COLO668 (cell line): ENCODE data around the gene NPR2.

Experiments used
- DNase-seq: peaks from one replicate; lab custom pipeline; 2025; ENCODE audit not compliant: unreplicated experiment; lab: John Stamatoyannopoulos, UW

The NPR2 gene

DNA sequence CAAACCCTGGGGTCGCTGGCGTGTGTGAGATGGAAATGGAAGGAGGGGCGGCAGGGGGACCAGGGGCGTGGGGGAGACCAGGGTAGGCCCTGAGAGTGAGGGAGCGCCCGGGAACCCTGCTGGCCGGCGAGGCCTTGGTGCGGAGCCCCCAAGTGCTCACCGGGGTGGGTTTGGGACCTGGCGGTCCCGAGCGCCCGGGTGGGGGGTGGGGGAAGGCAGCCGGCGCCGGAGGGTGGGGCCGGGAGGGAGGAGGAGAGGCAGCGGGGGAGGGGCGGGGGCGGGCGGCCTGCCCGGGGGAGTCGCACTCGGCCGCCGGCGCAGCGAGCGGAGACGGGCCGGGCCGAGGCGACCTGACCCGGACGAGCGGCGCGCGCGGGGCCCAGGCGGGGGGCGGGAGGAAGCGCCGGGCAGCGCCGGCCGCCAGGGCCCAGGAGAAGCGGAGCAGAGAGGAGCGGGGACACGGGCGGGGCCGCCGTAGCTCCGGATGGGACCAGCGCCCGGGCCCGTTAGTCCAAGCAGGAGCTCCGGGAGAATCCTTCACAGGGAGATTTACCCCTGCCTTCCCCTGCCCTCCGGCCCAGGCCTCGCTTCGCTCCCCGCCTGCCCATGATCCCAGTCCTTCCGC, at the start of gene NPR2:
Gene NPR2 (plus strand): TSS at position 295 of the 625 bp plus-strand sequence. CDS start 818 bp downstream, outside the sequence.
- no peak for DNase-seq

DNA sequence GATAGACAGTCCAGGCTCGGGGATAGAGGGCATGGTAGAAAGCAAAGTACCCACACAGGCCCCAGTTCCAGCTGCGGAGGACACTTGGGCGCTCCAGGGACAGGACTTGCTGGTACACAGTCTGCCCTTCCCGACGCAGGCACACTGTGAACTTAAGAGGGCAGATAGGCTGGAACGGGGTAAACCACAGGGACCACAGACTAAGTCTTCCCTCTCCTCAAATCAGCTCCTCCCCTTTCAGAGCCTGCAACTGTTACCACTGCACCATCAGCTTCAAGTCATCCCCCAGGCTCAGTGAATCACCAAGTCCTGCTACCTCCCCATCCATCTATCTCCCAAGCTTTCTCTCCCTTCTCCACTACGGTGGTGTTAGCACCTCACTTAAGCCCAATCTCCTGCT, 49.7 kb upstream of the NPR2 start:
- DNase-seq = no peak

DNA sequence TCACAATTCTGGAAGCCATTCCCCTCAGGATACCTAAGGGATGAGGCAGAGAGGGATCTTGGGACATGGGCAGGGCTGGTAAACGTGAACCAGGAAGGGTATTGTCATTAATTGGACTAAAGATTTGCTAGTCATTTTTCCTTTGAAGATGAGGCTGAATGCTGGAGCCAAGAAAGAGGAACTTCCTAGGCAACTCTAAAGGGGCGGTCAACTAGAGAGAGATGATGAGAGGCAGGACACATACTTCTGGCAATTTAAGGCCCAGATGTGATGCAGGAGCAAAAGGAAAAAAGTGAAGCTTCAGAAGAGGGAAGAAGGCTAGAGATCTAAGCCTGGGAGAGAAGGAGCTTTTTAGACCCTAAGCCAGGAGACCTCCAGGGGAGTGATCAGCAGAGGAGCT, 47.9 kb upstream of the NPR2 start:
- no peak for DNase-seq

DNA sequence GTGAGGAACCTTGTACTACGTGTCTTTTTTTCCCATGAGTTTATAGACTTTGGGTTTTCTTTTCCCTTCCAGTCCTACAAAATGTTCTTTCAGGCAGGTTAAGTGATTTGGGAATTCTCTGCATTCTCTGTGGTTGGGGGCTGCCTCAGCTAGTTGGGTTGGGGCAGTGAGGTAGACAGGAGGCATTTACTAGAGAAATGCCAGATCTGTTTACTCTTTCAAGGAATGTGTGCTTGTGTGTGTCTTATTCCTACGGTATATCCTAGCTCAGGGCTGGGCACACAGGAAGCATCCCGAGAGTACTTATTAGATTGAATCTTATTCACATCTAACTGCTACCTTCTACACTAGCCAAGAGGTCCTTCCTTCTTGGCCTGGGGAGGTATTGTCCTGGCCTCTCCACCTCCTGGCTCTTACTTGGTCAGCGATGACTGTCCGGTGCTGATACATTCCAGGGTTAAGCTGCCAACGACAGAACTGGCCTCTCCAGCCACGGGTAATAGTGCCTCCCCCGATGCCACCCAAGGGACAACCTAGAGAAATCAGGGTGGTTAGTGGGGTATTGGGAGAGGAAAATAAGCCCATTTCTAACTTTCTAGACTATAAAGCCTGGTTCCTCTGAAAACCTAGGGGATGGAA, 47.4 kb upstream of the NPR2 start:
- DNase-seq = no peak

DNA sequence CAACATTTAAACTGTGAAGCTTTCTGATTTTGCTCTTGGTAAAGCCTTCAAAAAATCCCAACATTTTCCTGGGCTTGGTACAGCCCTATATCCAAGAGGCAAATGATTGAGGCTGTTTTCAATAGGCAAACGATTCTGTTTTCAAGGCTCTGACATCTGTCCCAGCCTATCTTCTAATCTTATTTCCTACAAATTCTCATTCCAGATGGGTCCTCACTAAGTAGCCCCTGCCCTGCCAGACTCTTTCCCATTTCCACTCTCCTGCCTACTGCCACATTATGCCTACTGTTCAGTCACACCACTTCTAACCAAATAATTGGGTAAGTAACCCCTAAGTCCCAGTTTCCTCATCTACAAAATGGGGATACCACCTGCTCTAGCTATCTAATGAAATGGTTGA, 45.8 kb upstream of the NPR2 start:
- no peak for DNase-seq

DNA sequence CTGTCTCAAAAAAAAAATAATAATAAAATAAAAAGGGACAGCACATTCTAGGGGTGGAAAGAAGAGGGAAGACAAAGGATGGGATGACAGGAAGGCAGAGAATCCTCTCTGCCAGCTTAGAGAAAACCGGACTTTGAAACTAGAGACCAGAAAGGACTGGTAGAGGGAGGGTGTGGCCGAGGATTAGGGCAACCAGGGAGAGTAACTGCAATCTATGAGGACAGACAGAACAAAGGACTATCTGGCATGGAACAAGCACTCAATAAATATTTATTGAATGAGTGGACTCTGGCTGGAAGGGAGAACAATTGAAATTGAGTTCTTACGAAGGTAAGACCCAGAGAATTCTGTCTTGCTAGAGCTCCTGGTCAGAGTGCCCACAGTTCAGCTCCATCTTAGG, 44.8 kb upstream of the NPR2 start:
- peak; percentile 5 for DNase-seq

DNA sequence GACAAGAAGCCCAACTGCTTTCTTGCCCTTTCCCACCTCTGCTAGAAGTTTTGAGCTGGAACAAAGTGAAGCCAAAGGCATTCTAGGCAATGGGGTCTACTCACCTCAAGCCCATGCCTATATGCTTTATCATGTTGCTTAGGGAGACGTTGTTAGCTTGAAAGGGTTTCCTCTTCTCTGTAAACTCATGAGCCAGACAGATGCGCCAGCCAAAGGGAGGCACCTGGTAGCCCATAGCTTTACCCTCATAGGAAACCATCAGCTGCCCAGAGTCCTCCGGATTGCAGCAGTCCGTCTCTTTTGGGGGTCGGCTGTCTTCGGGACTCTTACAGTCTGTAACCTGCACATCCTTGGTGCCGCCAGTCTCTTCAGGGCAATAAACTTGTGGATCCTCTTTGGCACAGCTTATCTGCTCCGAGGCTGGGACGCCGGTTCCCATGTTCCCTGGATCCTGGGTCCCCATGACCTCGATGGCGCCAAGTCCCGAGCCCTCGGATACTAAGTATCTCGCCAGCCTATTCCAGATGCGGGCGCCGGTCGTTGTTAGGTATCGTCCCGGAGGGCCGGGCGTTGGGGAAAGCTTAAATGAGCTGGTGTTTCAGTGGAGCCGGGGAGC, 43.0 kb upstream of the NPR2 start:
- DNase-seq = no peak

DNA sequence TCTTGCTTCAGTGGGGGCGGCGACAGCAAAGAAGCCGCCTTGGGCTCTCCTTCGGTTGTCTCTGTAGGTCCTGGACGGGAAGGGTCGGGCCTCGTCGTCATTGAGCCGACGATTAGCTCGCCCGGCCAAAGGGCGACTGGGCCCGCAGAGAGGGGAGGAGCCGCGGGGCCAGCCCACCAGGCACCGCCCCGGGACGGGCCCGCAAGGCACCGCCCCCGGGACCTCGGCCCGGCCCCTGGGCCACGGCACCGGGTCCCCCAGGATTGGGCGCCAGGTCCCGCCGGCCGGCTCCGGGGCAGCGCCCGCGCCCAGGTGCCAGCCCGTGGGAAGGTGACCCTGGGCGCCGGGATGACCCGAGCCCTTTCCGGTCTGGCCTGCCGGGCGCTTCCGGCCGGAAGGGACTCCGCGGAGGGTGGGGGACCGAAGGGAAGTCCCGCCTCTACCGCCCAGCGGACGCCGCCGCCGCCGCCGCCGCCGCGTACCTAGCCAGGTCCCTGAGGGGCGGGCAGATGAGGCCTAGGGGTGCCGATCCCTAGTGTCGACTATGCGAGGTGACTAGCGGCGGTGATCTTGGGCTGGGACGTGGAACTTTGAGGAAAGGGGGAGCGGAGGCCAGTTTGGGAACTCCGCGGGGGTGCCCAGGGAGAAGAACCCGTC, 42.4 kb upstream of the NPR2 start, which contains the start of the genes GBA2 and RGP1:
Gene GBA2 (minus strand): TSS at position 371 of the 657 bp plus-strand sequence. CDS start 524 bp downstream, outside the sequence.
Gene RGP1 (plus strand): TSS at position 430 of the 657 bp plus-strand sequence. CDS start 469 bp downstream, outside the sequence.
- peak; percentile 88 for DNase-seq

DNA sequence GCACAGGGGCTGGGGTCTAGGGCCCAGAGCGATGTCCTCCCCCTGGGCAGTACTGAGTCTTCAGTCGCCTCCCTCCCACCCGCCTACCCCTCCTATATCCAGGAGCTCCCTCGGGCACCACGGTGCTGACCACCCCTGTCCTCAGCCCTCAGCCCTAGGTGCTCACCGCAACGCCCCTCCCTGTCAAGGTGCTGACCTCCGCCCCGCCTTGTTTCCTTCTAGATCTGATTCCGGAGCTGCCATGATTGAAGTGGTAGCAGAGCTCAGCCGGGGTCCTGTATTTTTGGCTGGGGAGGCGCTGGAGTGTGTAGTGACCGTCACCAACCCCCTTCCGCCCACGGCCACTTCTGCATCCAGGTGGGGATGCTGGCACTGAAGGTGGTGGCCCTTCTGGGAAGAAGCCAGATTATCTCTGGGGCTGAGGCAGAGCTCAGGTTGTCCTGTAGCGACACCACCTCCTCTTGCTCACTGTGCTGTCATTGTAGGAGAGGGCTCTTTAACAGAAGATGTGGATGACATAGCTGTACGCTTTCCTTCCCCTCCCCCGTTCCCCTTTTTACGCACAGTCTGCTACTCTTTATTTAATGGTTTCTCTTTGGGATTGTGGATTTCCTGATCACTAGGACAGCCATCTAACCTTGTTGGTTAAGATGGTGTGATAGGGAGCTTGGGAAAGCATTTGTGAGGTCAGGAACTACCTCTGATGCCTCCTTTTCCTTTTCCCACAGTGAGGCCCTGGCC, 41.7 kb upstream of the NPR2 start:
- peak; percentile 37 for DNase-seq

DNA sequence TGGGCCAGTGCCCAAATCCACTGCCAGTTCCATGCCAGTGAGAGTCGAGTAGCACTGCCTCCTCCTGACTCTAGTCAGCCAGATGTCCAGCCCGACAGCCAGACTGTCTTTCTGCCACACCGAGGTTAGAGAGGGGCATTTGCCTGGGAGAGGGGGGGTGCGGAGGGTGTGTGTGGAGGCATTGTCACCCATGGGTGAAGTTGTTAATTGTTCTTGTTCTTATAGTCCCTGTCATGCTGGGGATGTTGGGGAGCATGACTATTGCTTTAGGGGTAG, 41.2 kb upstream of the NPR2 start:
- no peak for DNase-seq

DNA sequence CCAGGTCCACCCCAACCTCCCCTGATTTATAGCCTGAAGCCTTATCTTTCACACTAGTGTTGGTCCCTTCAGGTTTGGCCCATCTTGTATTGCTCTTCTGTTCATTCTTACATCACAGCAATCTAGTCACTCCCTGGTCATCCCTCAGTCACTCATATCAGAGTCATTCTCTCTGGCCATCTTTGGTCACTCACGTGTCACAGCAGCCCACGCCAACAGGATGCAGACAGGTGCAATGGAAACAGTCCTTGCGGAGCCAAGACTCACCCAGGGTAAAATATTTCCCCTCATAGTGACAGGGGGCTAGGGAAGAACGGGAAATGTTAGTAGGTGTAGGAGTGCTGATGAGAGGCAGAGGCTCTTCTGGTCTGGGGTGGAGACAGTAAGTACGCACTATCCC, 37.9 kb upstream of the NPR2 start:
- no peak for DNase-seq

DNA sequence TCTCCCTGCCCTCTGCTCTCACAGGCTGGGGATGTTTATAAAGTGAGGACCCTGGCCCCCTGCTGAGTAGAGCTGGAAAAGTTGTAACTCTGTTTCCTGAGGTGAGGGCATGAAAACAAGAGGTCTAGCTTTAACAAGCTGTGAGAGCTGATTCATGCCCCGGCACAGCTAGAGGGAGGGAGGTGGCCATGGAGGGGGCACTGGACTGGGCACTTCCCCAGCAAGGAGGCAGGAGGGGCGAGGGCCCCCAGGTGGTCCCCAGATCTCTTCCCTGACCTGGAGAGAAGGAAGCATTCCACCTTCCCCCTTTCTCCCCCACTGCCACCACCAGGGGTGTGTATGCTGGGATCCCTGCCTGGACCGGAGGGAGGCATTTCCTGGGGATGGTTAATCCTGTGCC, 37.1 kb upstream of the NPR2 start, which contains the start of gene MSMP:
Gene MSMP (minus strand): TSS at position 13 of the 400 bp plus-strand sequence. CDS start 147 bp downstream, outside the sequence.
- no peak for DNase-seq

DNA sequence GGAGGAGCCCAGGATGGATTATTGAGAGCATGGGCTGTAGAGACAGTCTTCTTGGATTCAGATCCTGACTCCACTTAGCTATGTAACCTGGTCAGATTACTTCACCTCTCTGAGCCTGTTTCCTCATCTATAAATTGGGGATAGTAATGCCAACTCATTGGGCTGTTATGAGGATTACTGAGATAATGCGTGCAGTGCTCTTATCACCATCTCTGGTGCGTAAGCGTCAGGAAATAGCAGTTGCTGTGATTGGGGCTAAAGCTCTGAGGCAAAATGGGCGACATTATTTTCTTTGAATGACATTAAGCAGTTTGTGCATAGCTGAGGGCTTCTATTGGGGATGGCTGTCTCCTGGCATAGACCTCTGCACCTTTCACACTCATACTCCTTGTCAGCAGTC, 36.3 kb upstream of the NPR2 start:
- DNase-seq = no peak

DNA sequence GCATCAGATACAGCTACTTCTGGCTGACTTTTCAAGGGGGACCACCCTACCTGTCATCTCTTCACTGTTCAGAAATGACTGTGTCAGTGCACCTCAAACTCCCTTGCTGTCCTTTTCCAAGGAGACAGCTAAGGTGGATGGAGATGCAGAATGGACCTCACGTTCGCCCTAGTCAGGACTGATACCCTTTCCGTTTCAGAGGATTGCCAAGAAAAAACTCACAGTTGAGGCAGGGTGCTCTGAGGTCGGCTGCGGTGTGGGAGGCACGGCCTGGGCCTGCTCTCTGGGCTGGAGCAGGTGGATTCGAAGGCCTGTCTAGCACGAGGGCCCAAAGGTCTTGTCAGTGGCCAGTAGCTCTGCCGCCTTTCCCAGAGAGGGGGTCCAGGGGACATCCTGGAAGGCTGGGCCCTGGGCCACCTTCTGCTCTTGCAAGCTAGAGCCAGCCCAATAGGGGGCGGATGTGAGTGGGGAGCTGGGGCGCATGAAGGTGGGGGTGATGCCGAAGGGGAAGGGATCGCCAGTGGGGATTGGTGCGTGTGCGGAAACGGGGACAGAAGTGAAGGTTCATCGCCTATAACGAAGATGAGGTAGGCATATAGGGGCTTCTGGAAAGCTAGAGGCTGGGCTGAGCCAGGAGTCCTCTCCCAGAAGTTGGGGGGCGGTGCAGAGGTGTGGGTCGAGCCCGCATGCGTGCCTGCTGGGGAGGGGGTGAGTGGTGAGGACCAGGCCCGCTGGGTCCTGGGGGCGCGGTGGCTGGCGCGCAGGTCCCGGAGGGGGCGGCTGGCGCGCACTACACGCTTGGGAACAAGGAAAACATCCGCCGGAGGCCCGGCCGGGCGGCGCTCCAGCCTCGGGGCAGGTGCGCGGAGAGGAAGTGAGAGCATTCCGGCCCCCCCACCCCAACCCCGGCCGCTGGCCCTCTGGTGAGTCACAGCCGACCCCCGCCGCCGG, 34.8 kb upstream of the NPR2 start:
- DNase-seq = peak; percentile 89

DNA sequence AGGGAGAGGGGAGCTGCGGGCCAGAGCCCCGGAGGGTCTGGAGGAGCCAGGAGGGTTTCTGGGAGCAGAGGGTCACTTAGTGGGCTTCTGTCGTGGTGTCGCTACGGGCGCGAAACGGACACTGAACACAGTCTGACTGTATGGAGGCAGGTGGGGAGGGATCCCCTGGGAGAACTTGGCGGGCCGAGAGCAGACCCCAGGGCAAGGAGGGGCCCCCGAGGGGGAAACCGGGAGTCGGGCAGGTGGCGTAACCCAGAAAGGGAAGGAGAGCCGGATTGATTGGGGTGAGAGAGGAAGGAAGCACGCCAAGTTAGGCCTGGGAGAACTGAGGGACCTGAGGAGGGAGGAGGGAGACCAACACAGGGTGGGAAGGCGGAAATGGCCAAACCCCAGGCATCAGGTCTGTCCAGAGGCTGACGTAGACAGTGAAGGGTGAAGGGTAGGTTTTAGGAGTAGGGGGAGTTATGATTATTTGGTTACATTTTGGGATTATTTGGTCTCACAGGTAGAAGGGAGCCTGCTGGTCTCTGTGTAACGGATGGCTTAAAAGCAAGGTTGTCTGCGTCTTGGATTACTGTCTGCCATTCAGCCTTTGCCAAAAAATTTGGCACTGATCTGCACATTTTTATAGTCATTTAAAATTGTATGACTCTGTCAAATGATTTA, 34.0 kb upstream of the NPR2 start:
- DNase-seq = peak; percentile 80

DNA sequence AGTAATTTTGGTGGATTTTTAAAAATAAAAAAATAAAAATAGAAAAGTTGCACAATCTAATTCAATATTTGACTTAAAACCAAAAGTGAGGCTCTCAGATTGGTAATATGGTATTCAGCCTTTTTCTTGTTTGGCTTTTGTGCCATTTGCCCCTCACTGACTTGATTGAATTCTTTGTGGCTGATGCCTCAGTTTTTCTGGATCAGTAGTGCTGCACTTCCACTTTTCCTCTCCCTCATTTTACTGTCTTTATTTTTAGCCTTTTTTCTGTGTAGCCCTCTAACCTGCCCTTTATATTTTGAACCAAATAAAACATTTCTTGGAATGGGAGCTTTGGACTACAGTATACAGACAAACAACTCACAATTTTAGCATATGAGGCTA, 33.5 kb upstream of the NPR2 start:
- DNase-seq = no peak

DNA sequence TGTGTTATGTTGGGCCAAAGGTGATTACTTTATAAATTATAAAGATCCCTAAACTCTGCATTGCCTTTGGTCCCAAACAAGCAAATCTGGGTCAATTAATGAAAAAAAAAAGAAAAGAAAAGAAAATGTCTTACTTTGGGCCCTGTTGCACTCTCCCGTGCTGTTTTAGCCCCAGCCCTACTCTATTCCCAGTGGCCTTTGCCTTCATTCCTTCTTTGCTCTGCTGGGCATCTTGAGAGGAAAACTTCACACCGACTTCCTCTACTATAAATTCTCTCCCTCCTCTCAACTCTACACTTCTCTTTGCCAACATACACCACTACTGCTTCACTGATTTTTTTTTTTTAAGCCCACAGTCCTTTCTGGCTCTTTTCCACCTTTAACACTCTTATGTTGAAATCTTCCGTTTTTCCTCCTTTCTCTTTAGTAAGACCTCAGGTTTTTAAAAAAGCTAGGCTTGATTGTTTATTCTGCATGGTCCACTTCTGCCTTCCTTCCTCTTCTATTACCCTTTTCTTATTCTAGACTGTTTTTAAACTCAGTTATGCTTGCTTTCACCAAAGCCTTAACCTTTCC, 32.8 kb upstream of the NPR2 start:
- no peak for DNase-seq

DNA sequence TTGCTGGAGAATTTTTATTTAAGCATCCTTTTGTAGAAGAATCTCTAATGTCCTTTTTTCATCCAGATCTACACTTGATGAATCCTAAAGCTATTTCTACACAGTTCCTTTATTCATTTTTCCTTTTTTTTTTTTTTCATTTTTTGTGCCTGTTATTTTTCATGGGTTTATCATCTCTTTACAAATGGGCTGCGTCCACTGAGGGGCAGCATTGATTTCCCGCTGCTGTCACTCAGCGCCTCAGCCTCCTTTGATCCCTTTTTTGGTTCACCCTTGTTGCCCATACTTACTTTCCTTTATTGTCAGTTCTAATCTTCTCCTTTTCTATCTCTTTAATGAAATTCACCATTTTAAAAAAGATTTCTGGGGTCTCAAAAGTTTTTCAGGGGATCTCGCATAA, 31.6 kb upstream of the NPR2 start:
- no peak for DNase-seq

DNA sequence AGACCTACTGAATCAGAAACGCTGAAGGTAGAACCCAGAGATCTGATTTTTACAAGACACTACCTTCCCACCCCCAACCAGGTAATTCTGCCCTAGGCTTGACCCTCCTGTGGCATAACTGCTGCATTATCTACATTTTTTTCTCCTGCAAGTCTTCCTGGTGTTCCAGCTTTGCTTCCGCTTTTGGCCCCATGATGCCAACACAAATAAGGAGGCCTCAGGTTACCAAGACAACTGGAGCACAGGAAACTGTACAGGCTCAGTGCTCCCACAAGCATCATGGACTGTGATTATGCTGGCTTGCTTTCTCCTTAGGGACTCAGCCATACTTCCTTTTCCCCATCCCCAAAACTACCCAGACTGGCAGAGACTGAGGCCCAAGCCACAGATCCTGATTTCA, 30.7 kb upstream of the NPR2 start:
- DNase-seq = no peak
